ENCODE measurements around the gene PREB. TPM values are rescaled to one million over a fixed set of nuclear protein-coding genes. Genes with fewer than 3 reads are reported as not detected.

The PREB gene
- total and polyA plus RNA-seq, 2 of the 13 experiments (the other 11 are each of a cell fraction or from before 2014, with no cell fraction given): 112 to 192 TPM

DNA sequence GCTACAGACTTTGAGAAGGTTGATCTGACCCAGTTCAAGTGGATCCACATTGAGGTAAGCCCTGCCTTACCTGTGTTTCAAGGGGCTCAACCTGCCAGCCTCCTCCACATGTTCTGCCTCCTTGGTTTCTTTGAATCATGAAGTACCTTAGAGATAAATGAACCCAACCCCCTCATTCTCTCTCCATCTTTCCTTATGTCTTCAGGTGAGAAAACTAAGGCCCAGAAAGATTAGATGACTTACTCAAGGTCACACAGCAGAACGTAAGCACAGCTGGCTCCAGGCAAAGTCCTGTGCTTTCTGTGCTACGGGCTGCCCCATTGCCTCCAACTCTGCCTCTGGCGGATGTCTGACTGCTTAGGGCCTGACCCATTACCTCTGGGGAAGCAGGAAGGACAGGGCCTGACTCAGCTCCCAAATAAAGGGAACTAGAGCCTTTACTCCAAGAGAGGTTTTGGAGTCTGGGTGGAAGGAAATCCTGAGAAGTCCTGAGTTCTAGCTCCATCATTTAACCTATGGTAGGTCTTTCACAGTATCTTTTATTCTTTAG is 37.6 kb downstream of the PREB start:
- no peaks in the 10 kb centered on the region for H4K20me1 ChIP-seq (ENCODE audit: insufficient read depth, low read length)
- ATAC-seq (no peak), FAIRE-seq (no peak), DNase-seq (ENCODE audit: low spot score) (no peak)
- ChIA-PET CTCF (ENCODE audit: low intra/inter-chr PET ratio, low total read pairs) (interaction anchor here (1.6 kb wide), 1 partner anchor 183 kb away, joined by 5 read pairs; no protein-coding TSS in a partner anchor), POLR2A (interaction anchor here (0.9 to 4.5 kb wide), 8 partner anchors 10 to 102 kb away, joined by 3 to 40 read pairs (median 8); partner anchors contain the start of genes KHK, OST4 and PREB)
- H3K9ac ChIP-seq (ENCODE audit: insufficient read depth, low read depth, low read length): peak overlapping the region; percentile 79; the same call in 1 of the 2 replicates
- H3K27me3 ChIP-seq (ENCODE audit: control insufficient read depth in 1 of 2, insufficient read depth in 2 of 2, low read length in 2 of 2): no peaks in the 10 kb centered on the region
- H3K4me2 ChIP-seq (ENCODE audit: low read depth, low read length): peak overlapping the region; percentile 96
- H3K4me3 ChIP-seq (replicated peaks in 1 of 3; ENCODE audit: insufficient read depth in 1 of 3, low read depth in 2 of 3, low read length in 3 of 3): 0 out of 6 replicates have a peak overlapping the region, but pooled peaks of 1 of the 3 experiments have one; percentile 61
- in situ Hi-C loops (cut with HindIII; ENCODE audit: extremely low pct_ligation_motif_present, low pct_unique_long_range_greater_than_20kb): loop anchor here (5.0 kb wide), 2 partner anchors 100 to 185 kb away; partner anchors contain the start of gene TRIM54
- H3K79me2 ChIP-seq (ENCODE audit: insufficient read depth, low read length): peaks cover 18% of the 10 kb centered on the region
- H2AFZ ChIP-seq (ENCODE audit: low read length): no peak overlapping the region
- H3K9me3 ChIP-seq (ENCODE audit: low read length): no peaks in the 10 kb centered on the region
- peaks cover 4 to 42% of the 10 kb centered on the region in 2 experiments for H3K36me3 ChIP-seq (replicated peaks in 1 of 2; ENCODE audit: control insufficient read depth in 1 of 2, insufficient read depth in 2 of 2, low read length in 2 of 2)
- 89% methylated on average over 3 of the region's 3 CpGs for WGBS (ENCODE audit: low lambda C conversion rate)
- H3K27ac ChIP-seq (ENCODE audit: extremely low read length, insufficient read depth, low read length): peak overlapping the region; percentile 97
- BruUV-seq (replicated peaks): no TSS peak
- peaks cover 53% of the 10 kb centered on the region for H3K4me1 ChIP-seq (ENCODE audit: insufficient read depth, low read length)
- intact Hi-C loops (cut with micrococcal nuclease; ENCODE audit: unreplicated experiment): loop anchor here (5.0 kb wide), 2 partner anchors 115 to 195 kb away; partner anchors contain the start of genes ATRAID and SLC5A6
- TF ChIP-seq FOXO4 (CRISPR knock-in tag; conservative IDR thresholded peaks at IDR 0.05) (0 out of 2 replicates have a peak, but pooled peaks have one; percentile 55), ZNF224 (CRISPR knock-in tag; IDR thresholded peaks at IDR 0.05) (0 out of 2 replicates have a peak, but pooled peaks have one; percentile 8), TEAD3 (CRISPR knock-in tag; optimal IDR thresholded peaks at IDR 0.05; ENCODE audit: borderline replicate concordance) (peak; percentile 55), ZNF883 (CRISPR knock-in tag; IDR thresholded peaks at IDR 0.05; ENCODE audit: not compliant biosample characterization) (peak; percentile 17), TIGD3 (CRISPR knock-in tag; IDR thresholded peaks at IDR 0.05; ENCODE audit: borderline replicate concordance) (no peak), ZNF614 (CRISPR knock-in tag; IDR thresholded peaks at IDR 0.05; ENCODE audit: borderline replicate concordance) (no peak), ZNF770 (CRISPR knock-in tag; IDR thresholded peaks at IDR 0.05) (no peak), ARNTL (CRISPR knock-in tag; IDR thresholded peaks at IDR 0.05) (0 out of 2 replicates have a peak, but pooled peaks have one; percentile 32), ZNF780A (CRISPR knock-in tag; IDR thresholded peaks at IDR 0.05) (no peak), MXD4 (CRISPR knock-in tag; IDR thresholded peaks at IDR 0.05) (no peak)
- TF ChIP-seq, protein P1, sequence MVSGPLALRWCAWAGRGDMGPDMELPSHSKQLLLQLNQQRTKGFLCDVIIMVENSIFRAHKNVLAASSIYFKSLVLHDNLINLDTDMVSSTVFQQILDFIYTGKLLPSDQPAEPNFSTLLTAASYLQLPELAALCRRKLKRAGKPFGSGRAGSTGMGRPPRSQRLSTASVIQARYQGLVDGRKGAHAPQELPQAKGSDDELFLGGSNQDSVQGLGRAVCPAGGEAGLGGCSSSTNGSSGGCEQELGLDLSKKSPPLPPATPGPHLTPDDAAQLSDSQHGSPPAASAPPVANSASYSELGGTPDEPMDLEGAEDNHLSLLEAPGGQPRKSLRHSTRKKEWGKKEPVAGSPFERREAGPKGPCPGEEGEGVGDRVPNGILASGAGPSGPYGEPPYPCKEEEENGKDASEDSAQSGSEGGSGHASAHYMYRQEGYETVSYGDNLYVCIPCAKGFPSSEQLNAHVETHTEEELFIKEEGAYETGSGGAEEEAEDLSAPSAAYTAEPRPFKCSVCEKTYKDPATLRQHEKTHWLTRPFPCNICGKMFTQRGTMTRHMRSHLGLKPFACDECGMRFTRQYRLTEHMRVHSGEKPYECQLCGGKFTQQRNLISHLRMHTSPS (CRISPR knock-in tag; IDR thresholded peaks at IDR 0.05; ENCODE audit: low read depth): no peak
- TF ChIP-seq, protein P2, sequence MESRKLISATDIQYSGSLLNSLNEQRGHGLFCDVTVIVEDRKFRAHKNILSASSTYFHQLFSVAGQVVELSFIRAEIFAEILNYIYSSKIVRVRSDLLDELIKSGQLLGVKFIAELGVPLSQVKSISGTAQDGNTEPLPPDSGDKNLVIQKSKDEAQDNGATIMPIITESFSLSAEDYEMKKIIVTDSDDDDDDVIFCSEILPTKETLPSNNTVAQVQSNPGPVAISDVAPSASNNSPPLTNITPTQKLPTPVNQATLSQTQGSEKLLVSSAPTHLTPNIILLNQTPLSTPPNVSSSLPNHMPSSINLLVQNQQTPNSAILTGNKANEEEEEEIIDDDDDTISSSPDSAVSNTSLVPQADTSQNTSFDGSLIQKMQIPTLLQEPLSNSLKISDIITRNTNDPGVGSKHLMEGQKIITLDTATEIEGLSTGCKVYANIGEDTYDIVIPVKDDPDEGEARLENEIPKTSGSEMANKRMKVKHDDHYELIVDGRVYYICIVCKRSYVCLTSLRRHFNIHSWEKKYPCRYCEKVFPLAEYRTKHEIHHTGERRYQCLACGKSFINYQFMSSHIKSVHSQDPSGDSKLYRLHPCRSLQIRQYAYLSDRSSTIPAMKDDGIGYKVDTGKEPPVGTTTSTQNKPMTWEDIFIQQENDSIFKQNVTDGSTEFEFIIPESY (CRISPR knock-in tag; IDR thresholded peaks at IDR 0.05): peak; percentile 44; the same call in 1 of the 2 replicates
- TF ChIP-seq, protein P3, sequence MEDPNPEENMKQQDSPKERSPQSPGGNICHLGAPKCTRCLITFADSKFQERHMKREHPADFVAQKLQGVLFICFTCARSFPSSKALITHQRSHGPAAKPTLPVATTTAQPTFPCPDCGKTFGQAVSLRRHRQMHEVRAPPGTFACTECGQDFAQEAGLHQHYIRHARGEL (CRISPR knock-in tag; IDR thresholded peaks at IDR 0.05): no peak

Measured in HepG2 (cell line).